Measurements from ENCODE around the gene ASB1.

GRCh38 chr2:238489431-238489830, 62.7 kb downstream of the ASB1 start:
- TF ChIP-seq POLR2AphosphoS5 (IDR thresholded peaks at IDR 0.05; ENCODE audit: low read depth, low read length) (no peak), TAF1 (IDR thresholded peaks at IDR 0.05; ENCODE audit: borderline replicate concordance, insufficient read depth, low read length) (no peak), REST (IDR thresholded peaks at IDR 0.05; ENCODE audit: insufficient read depth in 1 of 2, low read depth in 2 of 2, low read length in 2 of 2) (no peak)
